ENCODE data around the gene ME3. TPM values are rescaled to one million over a fixed set of nuclear protein-coding genes. Genes with fewer than 3 reads are reported as not detected.
"Not testable (repeated sequence)": the region's sequence is repeated elsewhere in the genome, so short reads cannot be mapped to it uniquely, and the experiment has no call there.

Gene ME3
- total RNA-seq, 1 donor from 2014 or later: 34.2 TPM

DNA sequence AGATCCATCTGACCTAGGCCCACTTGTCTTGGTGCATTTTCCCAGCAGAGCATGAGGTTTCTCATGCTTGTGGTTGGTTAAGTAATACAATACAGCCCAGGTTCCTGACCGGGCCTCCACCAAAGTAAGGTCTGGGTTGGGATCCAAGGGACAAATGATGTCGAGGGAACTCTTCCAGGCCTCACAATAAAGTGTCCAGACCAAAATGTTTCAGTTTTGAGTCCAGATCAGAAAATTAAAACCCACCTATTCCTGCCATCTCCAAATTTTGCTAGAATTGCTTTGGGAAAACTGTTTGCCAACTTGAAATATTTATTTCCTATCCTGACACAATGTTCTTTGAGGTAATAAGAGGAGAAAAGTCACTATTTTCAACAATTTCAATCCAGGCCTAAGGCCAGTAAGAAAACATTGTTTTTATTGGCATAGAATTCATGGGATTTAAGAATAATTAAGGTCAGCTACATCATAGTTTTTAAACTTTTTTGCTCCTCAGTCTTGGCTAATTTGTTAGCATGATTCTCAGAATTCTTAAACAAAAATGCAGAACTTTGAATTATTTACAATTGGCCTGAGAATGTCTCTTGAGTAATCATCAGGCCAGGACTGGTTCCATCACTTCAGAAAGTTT, 51.4 kb downstream of the ME3 start:
- no peak for DNase-seq (ENCODE audit: low spot score in 2 of 2)
- peak overlapping the region; percentile 67 to 69 for H3K27ac ChIP-seq
- no peaks in the 10 kb centered on the region for H3K27me3 ChIP-seq
- H3K4me3 ChIP-seq: no peak overlapping the region
- intact Hi-C loops (cut with DNase I): no loop called here
- H3K4me1 ChIP-seq: peaks cover 0 to 36% of the 10 kb centered on the region in 2 donors
- no peaks in the 10 kb centered on the region for H3K36me3 ChIP-seq
- TF ChIP-seq, protein P1, sequence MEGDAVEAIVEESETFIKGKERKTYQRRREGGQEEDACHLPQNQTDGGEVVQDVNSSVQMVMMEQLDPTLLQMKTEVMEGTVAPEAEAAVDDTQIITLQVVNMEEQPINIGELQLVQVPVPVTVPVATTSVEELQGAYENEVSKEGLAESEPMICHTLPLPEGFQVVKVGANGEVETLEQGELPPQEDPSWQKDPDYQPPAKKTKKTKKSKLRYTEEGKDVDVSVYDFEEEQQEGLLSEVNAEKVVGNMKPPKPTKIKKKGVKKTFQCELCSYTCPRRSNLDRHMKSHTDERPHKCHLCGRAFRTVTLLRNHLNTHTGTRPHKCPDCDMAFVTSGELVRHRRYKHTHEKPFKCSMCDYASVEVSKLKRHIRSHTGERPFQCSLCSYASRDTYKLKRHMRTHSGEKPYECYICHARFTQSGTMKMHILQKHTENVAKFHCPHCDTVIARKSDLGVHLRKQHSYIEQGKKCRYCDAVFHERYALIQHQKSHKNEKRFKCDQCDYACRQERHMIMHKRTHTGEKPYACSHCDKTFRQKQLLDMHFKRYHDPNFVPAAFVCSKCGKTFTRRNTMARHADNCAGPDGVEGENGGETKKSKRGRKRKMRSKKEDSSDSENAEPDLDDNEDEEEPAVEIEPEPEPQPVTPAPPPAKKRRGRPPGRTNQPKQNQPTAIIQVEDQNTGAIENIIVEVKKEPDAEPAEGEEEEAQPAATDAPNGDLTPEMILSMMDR (IDR thresholded peaks at IDR 0.05): no peak
- no peaks in the 10 kb centered on the region for H3K9me3 ChIP-seq

DNA sequence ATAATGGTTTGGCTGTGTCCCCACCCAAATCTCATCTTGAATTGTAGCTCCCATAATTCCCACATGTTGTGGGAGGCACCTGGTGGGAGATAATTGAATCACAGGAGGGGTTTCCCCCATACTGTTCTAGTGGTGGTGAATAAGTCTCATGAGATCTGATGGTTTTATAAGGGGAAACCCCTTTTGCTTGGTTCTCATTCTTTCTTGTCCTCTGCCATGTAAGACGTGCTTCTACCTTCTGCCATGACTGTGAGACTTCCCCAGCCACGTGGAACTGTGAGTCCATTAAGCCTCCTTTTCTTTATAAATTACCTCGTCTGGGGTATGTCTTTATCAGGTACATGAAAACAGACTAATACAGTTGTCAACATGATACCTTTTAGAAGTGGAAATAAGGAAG, 53.0 kb downstream of the ME3 start:
- H3K27ac ChIP-seq: peak overlapping the region in 1 of 2 donors; percentile 67
- DNase-seq (ENCODE audit: low spot score in 2 of 2); H3K36me3 ChIP-seq; H3K9me3 ChIP-seq; intact Hi-C loops (cut with DNase I); H3K27me3 ChIP-seq; H3K4me3 ChIP-seq: not testable (repeated sequence)
- H3K4me1 ChIP-seq: peaks cover 0 to 27% of the 10 kb centered on the region in 2 donors

DNA sequence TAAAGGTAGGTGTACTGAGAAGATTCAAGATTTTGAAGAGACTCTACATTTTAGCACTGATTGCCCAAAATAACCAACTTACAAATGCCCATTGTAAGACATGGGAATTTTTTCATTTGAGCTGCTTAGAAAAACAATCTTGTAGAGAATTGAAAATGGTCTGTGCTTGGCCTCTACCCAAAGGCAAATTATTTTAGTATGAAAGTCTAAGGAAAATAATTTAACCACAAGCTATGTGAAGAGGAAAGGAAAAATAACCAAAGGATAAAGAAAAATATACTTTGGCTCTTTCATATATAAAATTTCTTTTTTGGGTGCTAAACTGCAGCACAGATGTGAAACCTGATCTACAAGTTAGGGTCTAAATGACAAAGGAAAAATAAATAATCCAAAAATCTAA, 54.9 kb downstream of the ME3 start:
- intact Hi-C loops (cut with DNase I): no loop called here
- no peaks in the 10 kb centered on the region for H3K36me3 ChIP-seq
- H3K4me3 ChIP-seq: no peak overlapping the region
- no peaks in the 10 kb centered on the region for H3K9me3 ChIP-seq
- no peaks in the 10 kb centered on the region for H3K27me3 ChIP-seq
- H3K27ac ChIP-seq: peak overlapping the region; percentile 3 to 35
- peaks cover 0 to 19% of the 10 kb centered on the region in 2 donors for H3K4me1 ChIP-seq
- TF ChIP-seq, protein P1 (IDR thresholded peaks at IDR 0.05): no peak
- no peak for DNase-seq (ENCODE audit: low spot score in 2 of 2)

GRCh38 chr11:86615487-86615886, 56.9 kb downstream of the ME3 start:
- Histone ChIP-seq H3K27ac (no peak overlapping the region), H3K4me1 (peaks cover 0 to 9% of the 10 kb centered on the region in 2 donors), H3K4me3 (no peak overlapping the region), H3K27me3 (no peaks in the 10 kb centered on the region), H3K9me3 (no peaks in the 10 kb centered on the region), H3K36me3 (no peaks in the 10 kb centered on the region)
- no peak for DNase-seq (ENCODE audit: low spot score in 2 of 2)
- intact Hi-C loops (cut with DNase I): no loop called here
- TF ChIP-seq, protein P1 (IDR thresholded peaks at IDR 0.05): no peak

DNA sequence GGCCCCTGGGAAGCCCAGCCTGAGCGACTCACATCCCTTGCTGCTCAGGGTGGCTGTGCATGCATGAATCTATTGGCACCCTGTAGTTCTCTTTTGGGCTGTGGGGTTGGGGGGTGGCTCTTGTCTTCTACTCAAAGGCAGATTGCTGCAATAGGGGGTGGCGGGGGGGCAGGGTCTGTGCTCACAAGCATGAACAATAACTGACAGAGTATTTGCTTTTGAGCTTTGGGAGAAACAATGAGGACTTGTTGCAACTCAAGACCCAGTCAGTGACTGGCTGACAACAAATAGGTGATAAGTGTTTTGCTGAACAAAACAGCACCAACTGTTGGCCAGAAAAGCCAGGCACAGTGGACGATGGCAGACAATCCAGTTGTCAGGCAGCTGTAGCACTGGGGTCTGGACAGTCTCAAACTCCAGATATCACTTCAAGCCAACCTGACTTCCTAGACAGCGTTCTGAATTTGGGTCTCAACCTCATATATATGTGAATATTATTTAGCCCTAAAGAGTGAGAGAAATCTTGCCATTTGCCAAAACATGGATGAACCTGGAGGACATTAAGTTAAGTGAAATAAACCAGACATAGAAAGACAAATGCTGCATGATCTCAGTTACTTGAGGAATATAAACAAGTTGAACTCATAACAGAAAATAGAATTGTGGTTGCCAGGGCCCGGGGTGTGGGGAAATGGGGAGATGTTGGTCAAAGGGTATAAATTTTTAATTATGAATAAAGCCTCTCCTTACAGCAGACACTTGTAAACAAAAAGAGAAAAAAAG, 61.7 kb downstream of the ME3 start:
- Histone ChIP-seq H3K36me3 (no peaks in the 10 kb centered on the region), H3K4me3 (no peak overlapping the region), H3K27ac (no peak overlapping the region), H3K27me3 (no peaks in the 10 kb centered on the region), H3K4me1 (peaks cover 4 to 19% of the 10 kb centered on the region in 2 donors), H3K9me3 (no peaks in the 10 kb centered on the region)
- intact Hi-C loops (cut with DNase I): loop anchor here (5.0 kb wide), 1 partner anchor 312 kb away; no protein-coding TSS in a partner anchor
- TF ChIP-seq, protein P1 (IDR thresholded peaks at IDR 0.05): no peak
- DNase-seq (ENCODE audit: low spot score in 2 of 2): no peak

DNA sequence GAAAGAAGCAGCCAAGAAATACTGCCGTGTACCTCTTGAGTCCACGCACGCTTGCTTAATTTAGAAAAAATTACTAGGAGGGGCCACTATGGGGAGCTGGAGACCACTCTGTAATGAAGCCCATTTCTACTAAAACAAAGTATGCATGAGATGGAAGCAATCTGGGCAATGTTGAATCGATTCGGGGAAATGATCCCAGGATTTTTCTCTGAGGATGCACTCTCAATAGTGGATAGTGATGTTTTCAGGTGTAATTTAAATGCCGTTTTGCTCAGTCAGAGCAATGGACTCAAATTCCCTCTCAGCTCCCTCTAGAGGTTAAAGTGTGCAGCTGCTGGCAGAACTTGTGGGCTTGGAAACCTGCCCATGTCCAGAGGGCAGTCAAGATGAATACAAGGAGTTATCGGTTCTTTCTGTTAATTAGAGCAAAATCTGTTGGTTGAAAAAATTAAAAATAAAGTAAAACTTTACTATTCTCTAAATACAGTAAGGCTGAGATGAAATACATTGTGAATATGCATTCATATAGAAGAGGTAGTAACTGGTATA, 64.1 kb downstream of the ME3 start:
- intact Hi-C loops (cut with DNase I): loop anchor here (1.0 to 5.0 kb wide), 4 partner anchors 64 to 211 kb away; partner anchors contain the start of genes ME3 and PRSS23
- H3K27me3 ChIP-seq: no peaks in the 10 kb centered on the region
- TF ChIP-seq, protein P1 (IDR thresholded peaks at IDR 0.05): peak; percentile 83 to 93 (median 83)
- H3K4me3 ChIP-seq: peak overlapping the region; percentile 25 to 46
- peaks cover 4 to 19% of the 10 kb centered on the region in 2 donors for H3K4me1 ChIP-seq
- DNase-seq (ENCODE audit: low spot score in 2 of 2): peak in 1 of 2 donors; percentile 84
- H3K9me3 ChIP-seq: no peaks in the 10 kb centered on the region
- H3K27ac ChIP-seq: peak overlapping the region in 1 of 2 donors; percentile 49
- no peaks in the 10 kb centered on the region for H3K36me3 ChIP-seq

Measured in ascending aorta (tissue), 2 donors.